ENCODE results near the gene OGG1. TPM values are rescaled to one million over a fixed set of nuclear protein-coding genes. Genes with fewer than 3 reads are reported as not detected.

OGG1 gene
- 10 to 100 TPM; 23.8 to 25.0 TPM for total RNA-seq
- long read RNA-seq, partial matches to known transcripts, result 0 of 8 reads
- long read RNA-seq, other reads (novel, unspliced or antisense), result 0 of 8 reads

DNA sequence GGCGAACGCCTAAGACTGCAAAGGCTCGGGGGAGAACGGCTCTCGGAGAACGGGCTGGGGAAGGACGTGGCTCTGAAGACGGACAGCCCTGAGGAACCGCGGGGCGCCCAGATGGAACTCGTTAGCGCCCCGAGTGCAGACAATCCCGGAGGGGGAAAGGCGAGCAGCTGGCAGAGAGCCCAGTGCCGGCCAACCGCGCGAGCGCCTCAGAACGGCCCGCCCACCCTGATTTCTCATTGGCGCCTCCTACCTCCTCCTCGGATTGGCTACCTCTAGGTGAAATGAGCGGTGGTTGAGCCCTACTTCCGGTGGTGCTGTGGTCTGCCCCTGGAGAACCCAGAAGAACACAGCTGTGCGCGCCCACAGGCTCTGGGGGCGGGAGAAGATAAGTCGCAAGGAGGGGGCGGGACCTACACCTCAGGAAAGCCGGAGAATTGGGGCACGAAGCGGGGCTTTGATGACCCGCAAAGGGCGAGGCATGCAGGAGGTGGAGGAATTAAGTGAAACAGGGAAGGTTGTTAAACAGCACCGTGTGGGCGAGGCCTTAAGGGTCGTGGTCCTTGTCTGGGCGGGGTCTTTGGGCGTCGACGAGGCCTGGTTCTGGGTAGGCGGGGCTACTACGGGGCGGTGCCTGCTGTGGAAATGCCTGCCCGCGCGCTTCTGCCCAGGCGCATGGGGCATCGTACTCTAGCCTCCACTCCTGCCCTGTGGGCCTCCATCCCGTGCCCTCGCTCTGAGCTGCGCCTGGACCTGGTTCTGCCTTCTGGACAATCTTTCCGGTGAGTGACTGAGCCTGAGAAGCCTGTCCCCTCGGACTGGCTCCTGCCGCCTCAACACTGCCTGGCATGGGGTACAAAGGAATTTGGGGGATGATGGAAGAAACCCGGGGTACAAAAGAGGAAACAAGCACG is at the start of gene OGG1:
Gene OGG1, plus strand, starts transcription at position 308 of the 911 bp plus-strand sequence. Its CDS starts 335 bp downstream, at position 643.
- DNase-seq (peak; percentile 98 to 99), ATAC-seq (peak; percentile 90)
- intact Hi-C loops (cut with DNase I, micrococcal nuclease), result no loop called here

DNA sequence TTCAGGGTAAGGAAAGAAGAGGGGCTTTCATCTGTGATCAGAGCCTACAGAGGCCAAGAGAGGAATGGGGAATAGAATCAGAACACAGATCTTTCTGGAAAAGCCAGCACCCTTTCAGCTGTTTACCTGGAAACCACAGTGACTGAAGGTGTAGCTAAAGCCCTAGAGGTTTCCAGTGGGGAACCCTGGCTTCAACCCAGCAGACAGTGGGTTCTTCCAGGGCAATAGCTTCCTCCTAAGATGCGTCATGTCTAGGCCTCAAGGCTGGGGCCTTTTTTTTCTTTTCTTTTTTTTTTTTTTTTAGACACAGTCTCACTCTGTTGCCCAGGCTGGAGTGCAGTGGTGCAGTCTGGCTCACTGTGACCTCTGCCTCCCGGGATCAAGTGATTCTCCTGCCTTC is 49.2 kb upstream of the OGG1 start:
- intact Hi-C loops (cut with DNase I, micrococcal nuclease), result no loop called here
- DNase-seq (no peak), ATAC-seq (no peak)

DNA sequence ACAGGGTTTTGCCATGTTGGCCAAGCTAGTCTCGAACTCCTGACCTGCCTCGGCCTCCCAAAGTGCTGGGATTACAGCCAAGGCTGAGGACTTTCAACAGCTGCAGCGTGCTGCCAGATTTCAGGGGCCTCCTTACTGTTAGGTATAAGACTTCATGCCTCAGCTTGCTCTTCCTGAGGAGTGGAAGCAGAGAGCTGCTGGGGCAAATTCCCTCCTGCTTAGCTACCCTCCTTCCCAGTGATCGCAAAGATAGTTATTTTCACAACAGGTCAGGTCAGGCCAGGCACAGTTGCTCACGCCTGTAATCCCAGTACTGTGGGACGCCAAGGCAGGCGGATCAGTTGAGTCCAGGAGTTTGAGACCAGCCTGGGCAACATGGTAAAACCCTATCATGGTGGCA is 48.7 kb upstream of the OGG1 start:
- intact Hi-C loops (cut with DNase I, micrococcal nuclease), result no loop called here
- ATAC-seq, result no peak

DNA sequence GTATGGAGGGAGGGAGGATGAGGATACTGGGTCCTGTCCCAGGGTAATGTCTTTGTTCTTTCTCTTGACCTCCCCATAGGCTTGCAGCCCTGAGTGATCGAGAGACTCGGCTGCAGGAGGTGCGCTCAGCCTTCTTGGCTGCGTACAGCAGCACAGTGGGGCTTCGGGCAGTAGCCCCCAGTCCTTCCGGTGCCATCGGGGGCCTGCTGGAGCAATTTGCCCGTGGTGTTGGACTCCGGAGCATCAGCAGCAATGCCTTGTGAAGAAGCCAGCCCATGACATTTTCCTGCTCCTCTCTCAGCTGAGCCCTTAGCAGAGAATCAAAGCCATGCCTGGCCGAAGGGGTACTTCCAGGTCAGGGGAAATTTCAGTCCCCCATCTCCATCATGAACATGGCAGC is 48.0 kb upstream of the OGG1 start:
- ATAC-seq (no peak), DNase-seq (no peak)
- intact Hi-C loops (cut with DNase I, micrococcal nuclease), result no loop called here

More for the DNA sequence above, 48.7 kb upstream of the OGG1 start:
- DNase-seq, result no peak

DNA sequence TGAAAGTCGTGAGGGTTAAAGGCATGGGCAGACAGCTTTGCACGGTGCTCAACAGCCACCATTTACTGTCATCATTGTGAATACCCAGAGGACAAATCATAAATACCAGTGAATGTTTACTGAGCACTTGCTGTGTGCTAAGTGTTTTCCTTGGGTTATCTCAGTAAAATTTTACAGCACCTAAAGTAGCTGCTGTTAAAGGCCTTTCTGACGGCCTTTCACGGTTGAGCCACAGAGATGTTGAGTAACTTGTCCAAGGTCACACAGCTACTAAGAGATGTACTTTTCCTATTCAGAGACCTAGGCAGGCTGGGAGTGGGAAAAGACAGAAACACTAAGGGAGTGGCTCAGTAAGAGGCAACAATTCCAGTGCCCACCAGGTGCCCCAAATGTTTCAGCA is 46.5 kb upstream of the OGG1 start:
- no peak for DNase-seq
- intact Hi-C loops (cut with DNase I, micrococcal nuclease), result no loop called here
- ATAC-seq, result no peak

DNA sequence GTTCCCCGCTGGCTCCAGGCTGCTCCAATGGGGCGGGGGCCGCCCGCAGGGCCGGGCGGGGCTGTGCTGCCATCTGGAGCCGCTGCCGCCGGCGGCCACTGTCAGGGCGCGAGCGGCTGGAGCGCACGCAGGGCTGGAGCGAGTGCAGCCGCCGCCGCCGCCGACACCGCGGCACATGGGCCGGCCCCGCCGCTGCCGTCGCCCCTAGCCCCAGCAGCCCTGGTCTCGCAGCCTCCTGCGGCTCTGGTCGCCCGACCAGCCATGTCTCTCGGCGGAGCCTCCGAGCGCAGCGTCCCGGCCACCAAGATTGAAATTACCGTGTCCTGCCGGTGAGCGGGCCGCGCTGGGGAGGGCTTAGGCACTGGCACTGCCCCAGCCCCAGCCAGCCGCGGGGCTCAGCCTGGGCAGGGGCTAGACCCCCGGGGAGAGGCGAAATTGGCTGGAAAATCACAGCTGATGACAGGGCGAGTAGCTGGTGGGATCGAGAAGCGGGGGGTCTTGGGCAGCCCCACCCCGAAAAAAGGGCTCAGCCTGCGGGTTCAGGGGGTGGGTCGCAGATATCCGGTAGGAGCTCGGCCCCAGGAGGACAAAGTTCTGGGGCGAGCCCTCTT is 45.9 kb upstream of the OGG1 start, which contains the start of gene CPNE9:
Gene CPNE9, plus strand, starts transcription at position 98 of the 611 bp plus-strand sequence. Its CDS starts 164 bp downstream, at position 262.
- ATAC-seq, result peak; percentile 58

DNA sequence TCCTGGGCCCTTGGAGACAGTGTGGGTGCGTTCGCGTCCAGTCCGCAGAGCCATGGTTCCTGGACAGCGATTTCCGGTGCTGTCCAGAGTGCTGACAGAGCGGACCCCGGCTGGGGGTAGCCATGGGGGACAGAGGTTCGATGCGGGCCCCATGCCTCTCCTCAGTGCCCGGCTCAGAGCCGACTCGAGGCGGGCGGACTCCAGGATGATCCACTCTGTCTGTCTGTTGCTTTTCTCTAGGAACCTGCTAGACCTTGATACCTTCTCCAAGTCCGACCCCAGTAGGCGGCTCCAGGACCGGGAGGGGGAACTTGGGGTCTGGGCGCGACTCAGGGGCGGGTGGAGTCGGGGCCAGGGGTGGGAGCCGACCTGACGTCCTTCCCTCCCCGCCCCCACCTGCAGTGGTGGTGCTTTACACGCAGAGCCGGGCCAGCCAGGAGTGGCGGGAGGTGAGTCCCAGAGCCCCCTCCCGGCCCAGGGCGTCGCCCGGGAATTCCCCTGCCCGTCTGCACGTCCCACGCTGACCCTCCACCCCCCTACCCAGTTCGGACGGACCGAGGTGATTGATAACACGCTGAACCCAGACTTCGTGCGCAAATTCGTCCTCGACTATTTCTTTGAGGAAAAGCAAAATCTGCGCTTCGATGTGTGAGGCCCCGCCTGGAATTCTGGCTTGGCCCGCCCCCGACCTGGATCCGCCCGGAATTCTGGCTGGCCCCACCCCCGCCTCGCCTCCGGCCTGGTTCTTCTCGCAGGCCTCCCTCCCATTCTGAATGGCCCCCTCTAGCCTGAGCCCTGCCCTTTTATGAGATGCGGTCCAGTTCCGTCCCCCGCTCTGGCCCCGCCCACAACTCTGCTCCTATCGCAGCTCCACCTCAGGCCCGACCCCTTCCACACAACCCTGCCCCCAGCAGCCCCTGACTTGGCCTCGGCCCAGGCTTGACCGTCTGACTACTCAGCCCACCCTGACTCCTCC is 45.1 kb upstream of the OGG1 start:
- intact Hi-C loops (cut with DNase I, micrococcal nuclease), result no loop called here
- peak; percentile 77 for ATAC-seq
- DNase-seq, result peak in 1 of 2 donors; percentile 38

More for the DNA sequence above, 45.9 kb upstream of the OGG1 start, which contains the start of gene CPNE9:
- intact Hi-C loops (cut with DNase I, micrococcal nuclease), result no loop called here
- no peak for DNase-seq

DNA sequence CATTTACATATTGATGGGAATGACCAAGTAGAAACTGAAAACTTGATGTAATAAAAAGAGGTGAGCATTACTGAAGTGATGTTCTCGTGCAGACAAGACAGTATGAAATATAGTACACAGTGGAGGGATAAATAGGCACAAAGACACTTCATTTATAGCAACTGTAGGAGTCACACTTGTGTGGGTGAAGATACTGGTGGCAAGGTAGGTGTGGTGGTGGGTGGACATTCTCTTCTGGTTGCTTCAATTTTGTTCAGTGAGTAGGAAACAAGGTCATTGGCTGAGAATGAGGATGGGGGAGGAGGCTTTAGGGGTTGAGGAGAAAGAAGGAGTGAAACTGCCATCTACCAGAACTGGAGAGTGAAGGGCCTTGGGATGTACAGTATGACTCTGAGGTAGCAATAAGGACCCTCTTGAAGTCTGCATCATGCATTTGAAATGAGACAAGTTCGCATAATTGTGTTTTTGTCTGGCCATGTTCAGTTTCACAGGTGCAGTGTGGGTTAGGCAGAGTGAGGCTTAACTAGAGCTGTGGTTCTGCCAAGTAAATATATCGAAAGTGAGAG is 39.5 kb upstream of the OGG1 start:
- DNase-seq (no peak), ATAC-seq (no peak)
- intact Hi-C loops (cut with DNase I, micrococcal nuclease), result no loop called here

DNA sequence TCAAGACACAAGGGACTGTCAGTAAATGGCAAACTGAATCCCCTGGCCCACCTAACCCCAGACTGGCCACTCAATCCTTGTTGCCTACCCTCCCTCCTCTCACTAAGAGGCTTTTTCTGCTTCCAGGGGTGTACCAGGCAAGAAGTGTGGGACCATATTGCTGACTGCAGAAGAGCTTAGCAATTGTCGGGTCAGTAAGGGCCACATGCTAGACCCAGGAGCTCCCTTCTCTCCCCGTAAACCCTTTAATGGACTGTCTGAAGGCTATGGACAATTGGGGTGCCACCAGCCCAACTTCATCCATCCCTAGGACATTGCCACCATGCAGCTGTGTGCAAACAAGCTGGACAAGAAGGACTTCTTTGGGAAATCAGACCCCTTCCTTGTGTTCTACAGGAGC is 37.3 kb upstream of the OGG1 start:
- ATAC-seq, result no peak
- intact Hi-C loops (cut with DNase I, micrococcal nuclease), result no loop called here
- DNase-seq, result no peak

DNA sequence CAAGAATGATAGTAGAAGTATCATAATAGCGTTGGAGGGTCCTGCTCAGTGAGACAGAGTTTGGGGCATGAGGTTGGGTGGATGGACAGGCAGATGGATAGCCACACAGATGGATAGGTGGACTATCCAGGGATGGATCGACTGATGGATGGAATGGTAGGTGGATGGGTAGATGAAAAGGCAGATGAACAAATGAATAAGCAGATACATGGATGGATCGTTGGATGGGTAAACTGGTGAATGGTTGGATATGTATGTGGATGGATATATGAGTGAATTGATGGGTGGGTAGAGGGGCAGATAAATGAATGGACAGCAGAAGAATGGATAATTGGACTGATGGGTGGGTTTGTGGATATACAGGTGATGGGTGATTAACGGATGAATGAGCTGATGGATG is 36.6 kb upstream of the OGG1 start:
- intact Hi-C loops (cut with DNase I, micrococcal nuclease), result no loop called here
- ATAC-seq, result no peak
- no peak for DNase-seq

DNA sequence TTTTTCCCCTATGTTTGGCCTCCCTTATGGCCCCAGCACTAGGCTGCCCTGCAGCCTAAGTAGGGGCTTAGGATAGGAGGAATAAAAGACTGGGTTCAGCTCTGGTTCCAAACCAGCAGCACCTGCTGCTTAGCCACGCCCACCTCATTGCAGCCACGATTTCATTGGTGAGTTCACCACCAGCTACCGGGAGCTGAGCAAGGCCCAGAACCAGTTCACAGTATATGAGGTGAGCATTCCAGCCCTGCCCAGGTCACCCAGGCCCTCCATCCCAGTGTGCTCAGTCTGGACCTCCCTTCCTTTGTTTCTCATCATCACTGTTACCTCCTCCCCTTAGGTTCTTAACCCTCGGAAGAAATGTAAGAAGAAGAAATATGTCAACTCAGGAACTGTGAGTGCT is 34.6 kb upstream of the OGG1 start:
- intact Hi-C loops (cut with DNase I, micrococcal nuclease), result no loop called here
- DNase-seq (peak in 1 of 2 donors; percentile 31), ATAC-seq (peak; percentile 62)

DNA sequence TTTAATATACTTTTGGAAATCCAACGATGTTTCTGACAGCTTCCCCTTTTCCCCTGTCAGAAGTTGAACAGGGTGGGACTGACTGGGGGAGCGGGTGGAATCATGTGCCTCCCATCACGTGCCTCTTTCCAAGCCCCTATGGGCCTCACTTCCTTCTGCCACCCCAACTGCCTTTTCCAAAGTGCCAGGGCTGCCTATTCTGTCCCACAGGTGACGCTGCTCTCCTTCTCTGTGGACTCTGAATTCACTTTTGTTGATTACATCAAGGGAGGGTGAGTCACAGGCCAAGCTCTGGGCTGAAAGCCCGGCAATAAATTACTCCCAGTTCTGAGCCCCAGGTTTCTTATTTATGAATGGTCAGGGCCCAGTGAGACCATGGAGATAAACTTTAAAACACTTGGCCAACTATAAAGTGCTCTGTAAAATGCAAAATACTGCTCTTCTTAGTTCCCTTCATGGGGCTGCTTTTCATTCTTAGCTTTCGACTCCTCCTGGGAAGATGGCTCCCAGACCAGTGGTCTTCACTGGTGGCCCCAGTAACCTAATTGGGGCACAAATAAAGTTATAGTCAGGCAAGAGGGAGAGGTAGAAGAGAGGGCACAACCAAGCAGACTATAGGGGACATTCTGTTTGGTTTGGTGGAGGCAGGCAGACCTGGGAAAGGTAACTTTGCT is 33.9 kb upstream of the OGG1 start:
- ATAC-seq, result peak; percentile 99
- intact Hi-C loops (cut with DNase I, micrococcal nuclease), result no loop called here
- DNase-seq, result peak; percentile 66 to 78

DNA sequence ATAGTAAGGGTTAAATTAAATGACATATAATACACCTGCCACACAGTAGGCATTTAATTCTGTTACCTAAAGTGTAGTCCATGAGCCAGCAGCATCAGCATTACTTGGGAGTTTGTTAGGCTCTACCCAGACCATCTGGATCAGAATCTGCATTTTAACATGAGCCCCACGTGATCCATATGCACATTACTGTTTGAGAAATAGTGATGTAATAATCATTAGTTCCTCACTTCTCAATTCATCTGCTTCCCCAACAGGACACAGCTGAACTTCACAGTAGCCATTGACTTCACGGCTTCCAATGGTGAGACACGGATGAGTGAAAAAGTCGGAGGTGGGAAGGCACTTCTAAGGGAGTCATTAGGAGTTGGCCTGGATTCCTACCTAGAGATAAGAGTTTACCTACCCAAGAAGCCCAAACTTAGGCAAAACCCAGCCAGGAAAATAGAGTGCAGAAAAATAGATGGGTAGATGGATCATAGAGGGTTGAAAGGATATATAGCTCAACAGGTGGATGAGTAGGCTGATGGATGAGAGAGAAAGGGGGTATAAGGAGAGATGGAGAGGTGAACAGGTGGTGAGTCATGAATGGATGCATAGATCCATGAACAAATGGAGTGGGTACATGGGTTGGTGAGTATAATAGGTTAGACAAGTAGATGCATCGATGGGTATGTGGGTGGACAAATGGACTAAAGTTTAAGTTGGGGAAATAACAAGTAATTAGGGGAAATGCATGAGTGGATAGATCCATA is 32.8 kb upstream of the OGG1 start:
- ATAC-seq, result no peak
- no peak for DNase-seq
- intact Hi-C loops (cut with DNase I, micrococcal nuclease), result no loop called here

DNA sequence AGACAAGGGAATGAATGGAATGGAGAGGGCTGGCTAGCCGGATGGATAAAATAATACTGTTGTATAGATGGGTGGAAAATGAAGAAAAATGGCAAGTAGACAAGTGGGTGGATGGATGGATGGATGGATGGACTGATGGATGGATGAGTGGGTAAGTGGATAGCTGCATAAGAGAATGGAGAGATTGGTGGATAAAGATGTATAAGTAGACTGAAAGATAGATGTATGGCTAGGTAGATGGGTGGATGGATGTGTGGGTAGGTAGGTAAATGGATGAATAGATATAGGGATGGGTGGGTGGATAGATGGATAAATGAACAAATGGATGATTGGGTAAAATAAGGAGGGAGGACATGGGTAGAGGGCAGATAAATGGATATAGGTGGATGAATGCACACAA is 32.2 kb upstream of the OGG1 start:
- ATAC-seq (no peak), DNase-seq (no peak)
- intact Hi-C loops (cut with DNase I, micrococcal nuclease), result no loop called here

DNA sequence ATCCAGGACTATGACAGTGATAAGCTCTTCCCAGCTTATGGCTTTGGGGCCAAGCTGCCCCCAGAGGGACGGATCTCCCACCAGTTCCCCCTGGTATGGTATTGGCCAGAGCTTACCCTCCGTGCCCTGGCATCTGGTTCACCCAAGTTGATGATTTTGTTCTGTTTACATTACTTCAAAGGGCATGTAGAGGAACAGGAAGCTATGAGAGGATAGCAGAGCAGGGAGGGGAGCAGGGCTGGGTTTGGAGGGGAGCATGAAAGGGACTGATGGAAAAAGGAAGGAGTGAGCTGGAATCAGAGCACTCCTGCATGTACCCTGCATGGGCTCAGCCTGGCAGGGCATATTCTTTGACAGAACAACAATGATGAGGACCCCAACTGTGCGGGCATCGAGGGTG is 31.6 kb upstream of the OGG1 start:
- intact Hi-C loops (cut with DNase I, micrococcal nuclease), result no loop called here
- no peak for ATAC-seq
- no peak for DNase-seq

DNA sequence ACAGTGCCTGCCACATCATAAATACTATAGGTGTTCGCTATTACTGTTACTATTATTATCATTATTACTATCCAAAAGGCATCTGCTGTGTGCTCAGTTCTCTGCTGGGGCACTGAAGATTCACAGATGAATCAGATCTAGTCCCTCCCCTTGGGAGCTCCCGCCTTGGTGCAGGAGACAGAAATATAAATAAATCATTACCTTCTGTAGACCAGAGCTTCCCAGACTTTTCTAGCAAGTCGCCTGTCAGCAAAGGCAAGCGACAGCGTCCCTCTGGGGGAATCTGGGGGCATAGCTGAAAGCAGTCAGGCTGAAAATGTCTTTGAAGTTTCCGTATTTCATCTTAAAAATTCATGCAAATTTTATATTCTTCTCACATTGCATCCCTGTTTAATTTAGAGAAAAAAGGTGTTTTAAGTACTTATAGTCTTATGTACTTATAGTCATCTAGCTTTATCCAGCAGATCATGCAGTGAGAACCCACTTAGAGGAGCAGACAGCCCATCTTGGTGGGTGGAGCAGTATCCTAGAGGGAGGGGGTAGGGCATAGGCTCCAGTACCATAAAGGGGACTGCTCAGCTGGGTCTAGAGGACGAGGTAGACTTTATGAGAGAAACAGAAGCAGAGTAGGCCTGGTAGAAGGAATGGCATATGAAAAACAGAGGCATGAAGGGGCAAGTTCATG is 28.6 kb upstream of the OGG1 start:
- intact Hi-C loops (cut with DNase I, micrococcal nuclease), result no loop called here
- ATAC-seq (no peak), DNase-seq (no peak)

DNA sequence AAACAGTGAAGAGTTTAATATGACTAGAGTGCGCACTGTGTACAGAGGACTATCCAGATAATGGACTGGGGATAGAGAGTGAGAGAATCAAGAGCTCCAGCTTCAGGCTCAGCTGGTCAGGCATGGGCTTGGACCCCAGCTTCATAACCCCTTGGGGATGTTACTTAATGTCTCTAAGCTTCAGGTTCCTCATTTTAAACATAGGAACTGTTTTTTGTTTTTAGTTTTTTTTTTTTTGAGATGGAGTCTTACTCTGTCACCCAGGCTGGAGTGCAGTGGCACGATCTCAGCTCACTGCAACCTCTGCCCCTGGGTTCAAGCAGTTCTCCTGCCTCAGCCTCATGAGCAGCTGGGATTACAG is 28.1 kb upstream of the OGG1 start:
- intact Hi-C loops (cut with DNase I, micrococcal nuclease), result no loop called here
- ATAC-seq (no peak), DNase-seq (no peak)
